Panc1 (cell line): ENCODE data around the gene SLPI. TPM values are rescaled to one million over a fixed set of nuclear protein-coding genes. Genes with fewer than 3 reads are reported as not detected.

ENCODE experiments used
- ATAC-seq: fragments of 200-7000 bp; cut with Tn5 transposase; 2 replicates; pipeline ENCODE4 v1.9.1; 2020; ENCODE audit warnings: mild to moderate bottlenecking, moderate library complexity
- BruUV-seq: library from RNA; stranded (reverse); fragments of 400-500 nt; replicated peaks from 2 replicates; lab custom pipeline; 2021; lab: Mats Ljungman, UMichigan
- CTCF ChIA-PET: fragments of 300-600 bp; sonication (Branson Sonifier 250); formaldehyde crosslinking; loops from one replicate; lab custom pipeline; 2022; ENCODE audit warnings: antibody characterized with exemption; lab: Charles Lee
- POLR2A ChIA-PET: fragments of 300-600 bp; sonication (Branson Sonifier 250); formaldehyde crosslinking; loops from one replicate; lab custom pipeline; 2022; ENCODE audit warnings: antibody characterized with exemption; lab: Charles Lee
- DNase-seq: peaks from one replicate; pipeline ENCODE4 v3.0.0-alpha.2; 2010; ENCODE audit warnings: low read depth, low spot score
- H3K27ac ChIP-seq: 2 replicates; pipeline ENCODE4 v1.5.1; 2011; ENCODE audit warnings: mild to moderate bottlenecking, low read length, inconsistent platforms
- H3K27me3 ChIP-seq: fragments of 200-500 bp; sonication (Bioruptor generic); 2 replicates; pipeline ENCODE4 v1.6.0; 2014; ENCODE audit warnings: low read length, inconsistent platforms; ENCODE audit not compliant: control insufficient read depth, insufficient read depth
- H3K36me3 ChIP-seq: fragments of 200-500 bp; sonication (Bioruptor generic); 2 replicates; pipeline ENCODE4 v1.5.1; 2014; ENCODE audit warnings: inconsistent platforms, mild to moderate bottlenecking, low read length, moderate library complexity; ENCODE audit not compliant: control insufficient read depth, insufficient read depth
- H3K4me1 ChIP-seq: 2 replicates; pipeline ENCODE4 v1.5.1; 2011; ENCODE audit warnings: inconsistent platforms, mild to moderate bottlenecking, low read length, moderate library complexity; ENCODE audit not compliant: control insufficient read depth, insufficient read depth
- H3K4me3 ChIP-seq, 2 experiments: 2 replicates each; pipeline ENCODE4 v1.5.1; 2011 to 2012; ENCODE audit warnings: low read depth in 2 of 2, low read length in 2 of 2, mild to moderate bottlenecking in 2 of 2, inconsistent platforms in 1 of 2, moderate library complexity in 1 of 2
- H3K9me3 ChIP-seq: fragments of 200-500 bp; sonication (Bioruptor generic); 2 replicates; pipeline ENCODE4 v1.5.1; 2014; ENCODE audit warnings: low read depth, mild to moderate bottlenecking, inconsistent platforms, low read length, moderate library complexity; ENCODE audit not compliant: control insufficient read depth, insufficient read depth
- POLR2AphosphoS5 ChIP-seq: IDR thresholded peaks from 2 replicates; pipeline ENCODE4 v1.6.1; 2012; ENCODE audit warnings: mild to moderate bottlenecking, low read depth, low read length, moderate library complexity
- SIN3A ChIP-seq: IDR thresholded peaks from 2 replicates; pipeline ENCODE4 v1.6.1; 2012; ENCODE audit warnings: low read depth, mild to moderate bottlenecking, low read length, moderate library complexity, borderline replicate concordance; ENCODE audit not compliant: insufficient read depth
- TCF7L2 ChIP-seq: IDR thresholded peaks from 2 replicates; pipeline ENCODE4 v1.6.1; 2011; ENCODE audit warnings: mild to moderate bottlenecking, low read depth, low read length, inconsistent platforms
- in situ Hi-C: cut with HindIII; loops from 2 replicates; pipeline ENCODE4 v1.10.0; 2016; ENCODE audit warnings: low sequenced_read_pairs, low pct_unique_long_range_greater_than_20kb
- intact Hi-C: fragments of 100-400 bp; cut with micrococcal nuclease; formaldehyde crosslinking; loops from one replicate; pipeline ENCODE4 v1.10.0; 2022; ENCODE audit not compliant: unreplicated experiment
- total RNA-seq: library from RNA; stranded (reverse); gene quantifications from one replicate; pipeline ENCODE4 v1.2.1, GENCODE V29; 2021; ENCODE audit not compliant: unreplicated experiment
- TF ChIP-seq, protein P1 (sequence below): fragments of 450-650 bp; IDR thresholded peaks from 2 replicates; pipeline ENCODE4 v1.5.1; 2017; ENCODE audit warnings: mild to moderate bottlenecking
- TF ChIP-seq, protein P2 (sequence below), 2 experiments: IDR thresholded peaks; 2 replicates each; pipeline ENCODE4 v1.6.1; 2011 to 2012; ENCODE audit warnings: low read depth in 2 of 2, control low read depth in 1 of 2, low read length in 1 of 2, mild to moderate bottlenecking in 1 of 2, moderate library complexity in 1 of 2; ENCODE audit not compliant: insufficient read depth in 1 of 2

Gene SLPI
- total RNA-seq, 1 experiment from 2014 or later = 0.74 TPM

DNA sequence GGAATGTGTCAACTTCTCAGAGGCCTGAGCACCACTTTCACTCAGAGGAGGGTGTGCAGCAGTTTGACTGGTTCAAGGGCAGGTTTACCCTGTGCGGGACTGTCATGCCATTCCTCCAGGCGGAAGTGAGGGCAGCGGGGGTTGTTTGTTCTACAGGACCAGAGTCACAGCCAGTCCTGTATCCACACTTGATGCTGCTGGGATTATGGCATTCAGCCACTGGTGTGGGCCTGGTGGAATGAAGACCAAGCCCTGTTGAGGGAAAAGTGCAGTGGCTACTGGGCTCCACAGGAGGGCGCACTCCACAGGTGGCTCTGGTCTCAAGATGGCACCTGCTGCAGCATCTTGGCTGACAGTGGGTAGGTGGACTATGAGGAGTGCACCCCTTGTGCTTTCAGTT is 18.4 kb downstream of the SLPI start:
- CTCF ChIA-PET = no interaction called here
- TF ChIP-seq TCF7L2 = no peak
- no peak for TF ChIP-seq SIN3A
- no peak for TF ChIP-seq POLR2AphosphoS5
- TF ChIP-seq, protein P1, sequence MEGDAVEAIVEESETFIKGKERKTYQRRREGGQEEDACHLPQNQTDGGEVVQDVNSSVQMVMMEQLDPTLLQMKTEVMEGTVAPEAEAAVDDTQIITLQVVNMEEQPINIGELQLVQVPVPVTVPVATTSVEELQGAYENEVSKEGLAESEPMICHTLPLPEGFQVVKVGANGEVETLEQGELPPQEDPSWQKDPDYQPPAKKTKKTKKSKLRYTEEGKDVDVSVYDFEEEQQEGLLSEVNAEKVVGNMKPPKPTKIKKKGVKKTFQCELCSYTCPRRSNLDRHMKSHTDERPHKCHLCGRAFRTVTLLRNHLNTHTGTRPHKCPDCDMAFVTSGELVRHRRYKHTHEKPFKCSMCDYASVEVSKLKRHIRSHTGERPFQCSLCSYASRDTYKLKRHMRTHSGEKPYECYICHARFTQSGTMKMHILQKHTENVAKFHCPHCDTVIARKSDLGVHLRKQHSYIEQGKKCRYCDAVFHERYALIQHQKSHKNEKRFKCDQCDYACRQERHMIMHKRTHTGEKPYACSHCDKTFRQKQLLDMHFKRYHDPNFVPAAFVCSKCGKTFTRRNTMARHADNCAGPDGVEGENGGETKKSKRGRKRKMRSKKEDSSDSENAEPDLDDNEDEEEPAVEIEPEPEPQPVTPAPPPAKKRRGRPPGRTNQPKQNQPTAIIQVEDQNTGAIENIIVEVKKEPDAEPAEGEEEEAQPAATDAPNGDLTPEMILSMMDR = peak; percentile 67
- Histone ChIP-seq H3K4me1 (no peaks in the 10 kb centered on the region), H3K27me3 (peaks cover 7% of the 10 kb centered on the region), H3K27ac (no peak overlapping the region), H3K4me3 (no peak overlapping the region), H3K36me3 (no peaks in the 10 kb centered on the region; the same call in 1 of the 2 replicates), H3K9me3 (no peaks in the 10 kb centered on the region)
- POLR2A ChIA-PET = no interaction called here
- in situ Hi-C loops = no loop called here
- DNase-seq = no peak
- no peak for ATAC-seq
- intact Hi-C loops = no loop called here
- BruUV-seq = no TSS peak

GRCh38 chr20:45230631-45231030 is 23.7 kb downstream of the SLPI start:
- no peak overlapping the region for H3K4me3 ChIP-seq
- no peak for TF ChIP-seq TCF7L2
- no peak for TF ChIP-seq POLR2AphosphoS5
- TF ChIP-seq SIN3A = no peak
- TF ChIP-seq, protein P1 = no peak
- TF ChIP-seq, protein P2, sequence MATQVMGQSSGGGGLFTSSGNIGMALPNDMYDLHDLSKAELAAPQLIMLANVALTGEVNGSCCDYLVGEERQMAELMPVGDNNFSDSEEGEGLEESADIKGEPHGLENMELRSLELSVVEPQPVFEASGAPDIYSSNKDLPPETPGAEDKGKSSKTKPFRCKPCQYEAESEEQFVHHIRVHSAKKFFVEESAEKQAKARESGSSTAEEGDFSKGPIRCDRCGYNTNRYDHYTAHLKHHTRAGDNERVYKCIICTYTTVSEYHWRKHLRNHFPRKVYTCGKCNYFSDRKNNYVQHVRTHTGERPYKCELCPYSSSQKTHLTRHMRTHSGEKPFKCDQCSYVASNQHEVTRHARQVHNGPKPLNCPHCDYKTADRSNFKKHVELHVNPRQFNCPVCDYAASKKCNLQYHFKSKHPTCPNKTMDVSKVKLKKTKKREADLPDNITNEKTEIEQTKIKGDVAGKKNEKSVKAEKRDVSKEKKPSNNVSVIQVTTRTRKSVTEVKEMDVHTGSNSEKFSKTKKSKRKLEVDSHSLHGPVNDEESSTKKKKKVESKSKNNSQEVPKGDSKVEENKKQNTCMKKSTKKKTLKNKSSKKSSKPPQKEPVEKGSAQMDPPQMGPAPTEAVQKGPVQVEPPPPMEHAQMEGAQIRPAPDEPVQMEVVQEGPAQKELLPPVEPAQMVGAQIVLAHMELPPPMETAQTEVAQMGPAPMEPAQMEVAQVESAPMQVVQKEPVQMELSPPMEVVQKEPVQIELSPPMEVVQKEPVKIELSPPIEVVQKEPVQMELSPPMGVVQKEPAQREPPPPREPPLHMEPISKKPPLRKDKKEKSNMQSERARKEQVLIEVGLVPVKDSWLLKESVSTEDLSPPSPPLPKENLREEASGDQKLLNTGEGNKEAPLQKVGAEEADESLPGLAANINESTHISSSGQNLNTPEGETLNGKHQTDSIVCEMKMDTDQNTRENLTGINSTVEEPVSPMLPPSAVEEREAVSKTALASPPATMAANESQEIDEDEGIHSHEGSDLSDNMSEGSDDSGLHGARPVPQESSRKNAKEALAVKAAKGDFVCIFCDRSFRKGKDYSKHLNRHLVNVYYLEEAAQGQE (IDR thresholded peaks at IDR 0.05; ENCODE audit: insufficient read depth in 1 of 2, low read depth in 2 of 2, low read length in 1 of 2) = no peak
- intact Hi-C loops = no loop called here
- ChIA-PET POLR2A (no interaction called here), CTCF (no interaction called here)
- no peaks in the 10 kb centered on the region for H3K36me3 ChIP-seq
- no peaks in the 10 kb centered on the region for H3K4me1 ChIP-seq
- DNase-seq (no peak), ATAC-seq (no peak)
- no peaks in the 10 kb centered on the region for H3K9me3 ChIP-seq
- no TSS peak for BruUV-seq
- no peak overlapping the region for H3K27ac ChIP-seq
- peaks cover 18% of the 10 kb centered on the region for H3K27me3 ChIP-seq
- in situ Hi-C loops = no loop called here
